ENCODE data around the gene TRIM23. TPM values are rescaled to one million over a fixed set of nuclear protein-coding genes. Genes with fewer than 3 reads are reported as not detected.

TRIM23 gene
- polyA plus RNA-seq, 2 of the 4 experiments (the other 2 are of a cell fraction) = 11.7 to 12.9 TPM

DNA sequence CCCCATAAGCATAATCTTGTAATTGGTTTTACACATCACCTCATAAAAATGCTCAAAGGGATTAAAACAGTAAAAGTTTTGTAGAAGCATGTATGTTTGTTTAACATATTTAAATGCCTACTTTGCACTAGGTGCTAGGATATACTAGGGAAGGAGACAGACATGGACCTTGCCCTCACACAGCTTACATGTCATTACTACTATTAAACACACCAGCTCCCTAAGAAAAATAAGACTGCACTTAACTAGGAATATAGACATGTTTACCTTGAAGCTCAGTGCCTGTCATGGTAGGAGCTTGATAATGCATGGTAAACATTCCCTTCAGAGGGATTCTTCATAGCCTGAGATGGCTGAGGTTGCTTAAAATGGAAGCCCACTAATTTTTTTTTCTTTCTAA is 6.8 kb upstream of the TRIM23 start:
- Histone ChIP-seq H3K27ac (no peak overlapping the region), H3K4me3 (no peak overlapping the region), H3K4me1 (peaks cover 5% of the 10 kb centered on the region; the same call in 2 of the 3 replicates), H3K4me2 (no peak overlapping the region), H3K9me3 (no peaks in the 10 kb centered on the region)
- no peak for TF ChIP-seq SMC3 (IDR thresholded peaks at IDR 0.05)
- TF ChIP-seq PHF8 (IDR thresholded peaks at IDR 0.05; ENCODE audit: borderline replicate concordance, low read depth) = no peak
- TF ChIP-seq E2F6 (IDR thresholded peaks at IDR 0.05; ENCODE audit: borderline replicate concordance, low read depth) = no peak
- TF ChIP-seq KDM1A (IDR thresholded peaks at IDR 0.05; ENCODE audit: low read depth) = no peak
- TF ChIP-seq CHD4 (IDR thresholded peaks at IDR 0.05; ENCODE audit: borderline replicate concordance) = no peak
- TF ChIP-seq GATA3 (IDR thresholded peaks at IDR 0.05; ENCODE audit: borderline replicate concordance) = no peak
- TF ChIP-seq TP53 (CRISPR knock-in tag; IDR thresholded peaks at IDR 0.05) = no peak
- FAIRE-seq (no peak), ATAC-seq (no peak), DNase-seq (ENCODE audit: low read depth in 1 of 2, low spot score in 1 of 2) (no peak)
- ChIA-PET CTCF (interaction anchor here (0.5 kb wide), 1 partner anchor 8 kb away, joined by 3 read pairs; no protein-coding TSS in a partner anchor), POLR2A (no interaction called here)

- ChIA-PET POLR2A (no interaction called here), CTCF (no interaction called here)
- no peak for FAIRE-seq
- WGBS (ENCODE audit: missing lambda C conversion rate) = 36% methylated on average over 6 of the region's 6 CpGs
- no peaks in the 10 kb centered on the region for H3K9me3 ChIP-seq
- TF ChIP-seq RNF2 (IDR thresholded peaks at IDR 0.05; ENCODE audit: borderline replicate concordance, low read depth) (no peak), SREBF2 (IDR thresholded peaks at IDR 0.05) (no peak), NFE2L2 (conservative IDR thresholded peaks at IDR 0.05; ENCODE audit: low read length) (no peak), RFX5 (IDR thresholded peaks at IDR 0.05) (no peak), MAFK (IDR thresholded peaks at IDR 0.05; ENCODE audit: partially characterized antibody) (no peak), ZC3H11A (IDR thresholded peaks at IDR 0.05) (no peak)
- peak overlapping the region; percentile 45 to 87; a peak in 4 of 6 replicates for H3K27ac ChIP-seq
- H3K4me3 ChIP-seq = peak overlapping the region; percentile 72
- H3K4me2 ChIP-seq = peak overlapping the region; percentile 90
- ATAC-seq = no peak
- DNase-seq (ENCODE audit: low read depth in 1 of 2, low spot score in 1 of 2) = no peak
- H3K4me1 ChIP-seq = peaks cover 15% of the 10 kb centered on the region; the same call in 2 of the 3 replicates
Measured at GRCh38 chr5:65625743-65626142, 1.6 kb upstream of the TRIM23 start.

GRCh38 chr5:65624571-65625555 is 730 bp upstream of the TRIM23 start, which contains the start of the genes SHLD3 and TRAPPC13:
Gene SHLD3, plus strand, starts transcription at chr5:65625027. Its CDS starts 4,561 bp downstream, at chr5:65629588.
Gene TRAPPC13, plus strand, starts transcription at chr5:65625027. Its CDS starts 34 bp downstream, at chr5:65625061.
- ATAC-seq (peak; percentile 90), FAIRE-seq (no peak), DNase-seq (ENCODE audit: low read depth in 1 of 2, low spot score in 1 of 2) (peak; percentile 64 to 92)
- Histone ChIP-seq H3K4me1 (peaks cover 15% of the 10 kb centered on the region; the same call in 2 of the 3 replicates), H3K9me3 (no peaks in the 10 kb centered on the region), H3K4me3 (peak within 1 kb of the TSS; percentile 72), H3K27ac (peak within 1 kb of the TSS; percentile 87 to 90), H3K4me2 (peak within 1 kb of the TSS; percentile 90)
- 2% methylated on average over 35 of the region's 36 CpGs for WGBS (ENCODE audit: missing lambda C conversion rate)
- CTCF ChIA-PET = interaction anchor here (0.7 to 1.0 kb wide), 2 partner anchors 17 to 416 kb away, joined by 3 to 4 read pairs; no protein-coding TSS in a partner anchor
- POLR2A ChIA-PET = interaction anchor here (1.0 kb wide), 1 partner anchor 97 kb away, joined by 5 read pairs; the partner anchor contains the start of genes NLN and SGTB
- TF ChIP-seq ATOH8 (CRISPR knock-in tag; IDR thresholded peaks at IDR 0.05; ENCODE audit: low read depth) (no peak), RAD21 (conservative IDR thresholded peaks at IDR 0.05 in 1 of 2, IDR thresholded peaks at IDR 0.05 in 1 of 2) (no peak), HDAC2 (IDR thresholded peaks at IDR 0.05) (peak; percentile 90), ZSCAN20 (CRISPR knock-in tag; IDR thresholded peaks at IDR 0.05) (no peak), ZNF302 (CRISPR knock-in tag; IDR thresholded peaks at IDR 0.05) (no peak), SREBF2 (IDR thresholded peaks at IDR 0.05) (no peak), RCOR1 (IDR thresholded peaks at IDR 0.05; ENCODE audit: low read depth, low read length) (no peak), FOSL2 (IDR thresholded peaks at IDR 0.05) (no peak), FOSL2 (CRISPR knock-in tag; IDR thresholded peaks at IDR 0.05) (peak; percentile 7; the same call in 1 of the 2 replicates), REST (IDR thresholded peaks at IDR 0.05) (no peak), JUNB (IDR thresholded peaks at IDR 0.05) (no peak), NPAS2 (CRISPR knock-in tag; IDR thresholded peaks at IDR 0.05; ENCODE audit: borderline replicate concordance) (no peak), CHD4 (IDR thresholded peaks at IDR 0.05; ENCODE audit: borderline replicate concordance) (no peak), ELK1 (IDR thresholded peaks at IDR 0.05; ENCODE audit: low read depth, low read length) (no peak), E2F6 (IDR thresholded peaks at IDR 0.05; ENCODE audit: borderline replicate concordance, low read depth) (0 out of 2 replicates have a peak, but pooled peaks have one; percentile 27), PHF8 (IDR thresholded peaks at IDR 0.05; ENCODE audit: borderline replicate concordance, low read depth) (peak; percentile 68)
